HepG2 (cell line): ENCODE results near the gene FBXO33. TPM values are rescaled to one million over a fixed set of nuclear protein-coding genes. Genes with fewer than 3 reads are reported as not detected.
A peak's percentile ranks its signal among the peaks of the same experiment; 100 is the strongest.

Source experiments
- AGO1 ChIP-seq: fragments of 200-400 bp; formaldehyde crosslinking; IDR thresholded peaks from 2 replicates; pipeline ENCODE4 v1.6.1; 2017; ENCODE audit warnings: mild to moderate bottlenecking, low read depth, low read length, moderate library complexity; ENCODE audit not compliant: poor library complexity, severe bottlenecking
- GPBP1L1 ChIP-seq: sonication (generic); formaldehyde crosslinking; IDR thresholded peaks from 2 replicates; pipeline ENCODE4 v1.5.0; 2020; ENCODE audit warnings: mild to moderate bottlenecking, missing genetic modification reagents
- HCFC1 ChIP-seq: fragments of 150-350 bp; IDR thresholded peaks from 2 replicates; pipeline ENCODE4 v1.6.1; 2014; ENCODE audit warnings: low read depth, low read length
- HOXA7 ChIP-seq: sonication (generic); formaldehyde crosslinking; IDR thresholded peaks from 2 replicates; pipeline ENCODE4 v1.8.1; 2022; ENCODE audit warnings: mild to moderate bottlenecking, missing genetic modification reagents, moderate library complexity
- JUNB ChIP-seq: sonication (generic); formaldehyde crosslinking; IDR thresholded peaks from 2 replicates; pipeline ENCODE4 v1.8.0; 2022; ENCODE audit warnings: missing genetic modification reagents, mild to moderate bottlenecking, borderline replicate concordance
- MBNL3 ChIP-seq: fragments of 250-450 bp; sonication (Bioruptor Pico); conservative IDR thresholded peaks from 2 replicates; pipeline ENCODE4 v1.8.0; 2022; ENCODE audit warnings: mild to moderate bottlenecking, inconsistent platforms
- NCOA2 ChIP-seq: sonication (generic); formaldehyde crosslinking; IDR thresholded peaks from 2 replicates; pipeline ENCODE4 v1.8.0; 2022; ENCODE audit warnings: inconsistent platforms
- PAX8 ChIP-seq: sonication (generic); formaldehyde crosslinking; IDR thresholded peaks from 2 replicates; pipeline ENCODE4 v1.8.0; 2022; ENCODE audit warnings: mild to moderate bottlenecking, missing genetic modification reagents, borderline replicate concordance
- POLR2A ChIP-seq, 2 experiments: IDR thresholded peaks; 2 replicates each; pipeline ENCODE4 v1.6.1; 2011; ENCODE audit warnings: low read depth in 2 of 2, low read length in 2 of 2, mild to moderate bottlenecking in 1 of 2, moderate library complexity in 1 of 2; ENCODE audit not compliant: insufficient read depth in 1 of 2
- RARG ChIP-seq: sonication (generic); formaldehyde crosslinking; IDR thresholded peaks from 2 replicates; pipeline ENCODE4 v1.4.0; 2020; ENCODE audit warnings: low read depth, mild to moderate bottlenecking, missing genetic modification reagents
- SP2 ChIP-seq: sonication (generic); formaldehyde crosslinking; IDR thresholded peaks from 2 replicates; pipeline ENCODE4 v1.5.1; 2020; ENCODE audit warnings: mild to moderate bottlenecking, missing genetic modification reagents
- STAT6 ChIP-seq: sonication (generic); formaldehyde crosslinking; IDR thresholded peaks from 2 replicates; pipeline ENCODE4 v1.4.0; 2020; ENCODE audit warnings: missing genetic modification reagents, mild to moderate bottlenecking, borderline replicate concordance
- TFAP4 ChIP-seq: sonication (generic); IDR thresholded peaks from 2 replicates; pipeline ENCODE4 v1.6.1; 2016; ENCODE audit warnings: low read depth, borderline replicate concordance
- YY1 ChIP-seq: IDR thresholded peaks from 2 replicates; pipeline ENCODE4 v1.6.1; 2011; ENCODE audit warnings: low read length, low read depth, moderate library complexity, mild to moderate bottlenecking; ENCODE audit not compliant: insufficient read depth, insufficient replicate concordance
- ZNF235 ChIP-seq: sonication (generic); formaldehyde crosslinking; IDR thresholded peaks from 2 replicates; pipeline ENCODE4 v1.8.1; 2023; ENCODE audit warnings: mild to moderate bottlenecking, missing genetic modification reagents, borderline replicate concordance
- ZNF264 ChIP-seq: sonication (generic); formaldehyde crosslinking; IDR thresholded peaks from 2 replicates; pipeline ENCODE4 v1.4.0; 2020; ENCODE audit warnings: missing genetic modification reagents
- ZNF354B ChIP-seq: sonication (generic); formaldehyde crosslinking; IDR thresholded peaks from 2 replicates; pipeline ENCODE4 v1.8.0; 2022; ENCODE audit warnings: mild to moderate bottlenecking, missing genetic modification reagents
- ZNF546 ChIP-seq: sonication (generic); formaldehyde crosslinking; conservative IDR thresholded peaks from 2 replicates; pipeline ENCODE4 v1.8.1; 2023; ENCODE audit warnings: mild to moderate bottlenecking, missing genetic modification reagents
- ZNF615 ChIP-seq: sonication (generic); formaldehyde crosslinking; IDR thresholded peaks from 2 replicates; pipeline ENCODE4 v1.5.0; 2020; ENCODE audit warnings: mild to moderate bottlenecking, missing genetic modification reagents, borderline replicate concordance
- ZNF619 ChIP-seq: sonication (generic); formaldehyde crosslinking; IDR thresholded peaks from 2 replicates; pipeline ENCODE4 v1.4.0; 2020; ENCODE audit warnings: mild to moderate bottlenecking, missing genetic modification reagents
- ZNF780A ChIP-seq: sonication (generic); formaldehyde crosslinking; IDR thresholded peaks from 2 replicates; pipeline ENCODE4 v1.8.0; 2022; ENCODE audit warnings: mild to moderate bottlenecking, missing genetic modification reagents, moderate library complexity
- polyA plus RNA-seq, 8 experiments: library from polyadenylated mRNA; depleted of rRNA in 3 of 8; stranded (reverse) in 7 of 8; unstranded in 1 of 8; fragments of >200 nt; fragmentation: Illumina TruSeq in 4 of 8; extraction: Trizol in 4 of 8; gene quantifications; 2 replicates each; pipeline versions ENCODE4 v1.2.1 to v1.2.3, GENCODE V29; 2011 to 2016; ENCODE audit warnings: low read depth in 4 of 8, missing spikeins in 1 of 8, mixed read lengths in 1 of 8; ENCODE audit not compliant: insufficient read depth in 1 of 8
- total RNA-seq, 5 experiments: library from RNA; depleted of rRNA; stranded (reverse); fragments of >200 nt; fragmentation: Illumina TruSeq; extraction: Trizol; gene quantifications; 2 replicates each; pipeline ENCODE4 v1.2.3, GENCODE V29; 2016; ENCODE audit warnings: low read depth in 1 of 5
- TF ChIP-seq, protein P1 (sequence below): sonication (generic); formaldehyde crosslinking; IDR thresholded peaks from 2 replicates; pipeline ENCODE4 v1.5.1; 2020; ENCODE audit warnings: mild to moderate bottlenecking, missing genetic modification reagents, borderline replicate concordance
- TF ChIP-seq, protein P2 (sequence below): sonication (generic); formaldehyde crosslinking; IDR thresholded peaks from 2 replicates; pipeline ENCODE4 v1.4.0; 2020; ENCODE audit warnings: mild to moderate bottlenecking, missing genetic modification reagents

Gene FBXO33
- total and polyA plus RNA-seq, 2 of the 13 experiments (the other 11 are each of a cell fraction or from before 2014, with no cell fraction given), result 15.5 to 16.9 TPM

DNA sequence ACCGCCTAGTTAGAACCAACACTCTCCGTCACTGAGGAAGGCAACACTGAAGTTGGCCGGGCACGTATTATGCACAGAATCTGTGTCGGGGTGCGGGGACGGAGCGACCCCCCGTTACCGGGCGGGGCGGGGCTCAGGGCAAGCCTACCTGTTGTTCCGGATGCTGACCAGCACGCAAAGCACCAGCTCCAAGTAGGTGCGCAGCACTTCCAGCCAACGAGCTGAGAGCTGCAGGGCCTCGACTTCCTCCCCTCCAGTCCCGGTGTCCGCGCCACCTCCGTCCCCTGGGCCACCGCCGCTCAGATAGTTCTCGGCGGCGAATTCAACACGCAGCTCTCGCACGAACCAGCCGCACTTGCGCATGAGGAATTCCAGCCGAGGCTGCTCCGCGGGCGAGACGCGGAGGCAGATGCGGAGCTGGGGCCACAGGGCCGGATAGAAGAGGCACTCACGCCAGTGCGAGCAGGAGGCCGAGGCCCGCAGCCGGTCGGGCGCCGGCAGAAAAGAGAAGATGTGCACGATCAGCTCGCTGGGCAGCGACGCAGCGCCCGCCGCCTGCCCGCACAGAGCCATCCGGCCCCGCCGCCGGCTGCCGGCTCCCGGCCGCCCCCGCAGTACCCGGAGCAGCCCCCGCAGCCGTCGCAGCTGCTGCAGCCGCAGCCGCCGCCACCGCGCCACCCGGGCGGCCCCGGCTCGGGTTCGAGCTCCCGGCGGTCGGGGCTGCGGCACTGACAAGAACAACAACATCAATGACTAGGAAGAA is 636 bp downstream of the FBXO33 start (continued):
- TF ChIP-seq TFAP4 (peak; percentile 27; the same call in 1 of the 2 replicates), ZNF546 (CRISPR knock-in tag) (peak; percentile 75; the same call in 1 of the 2 replicates), ZNF264 (CRISPR knock-in tag) (no peak), PAX8 (CRISPR knock-in tag) (no peak), ZNF780A (CRISPR knock-in tag) (no peak; the same call in 1 of the 2 replicates), POLR2A (IDR thresholded peaks at IDR 0.05; ENCODE audit: insufficient read depth in 1 of 2, low read depth in 2 of 2, low read length in 2 of 2) (no peak), NCOA2 (CRISPR knock-in tag) (peak; percentile 39; the same call in 1 of the 2 replicates), JUNB (CRISPR knock-in tag) (no peak), HOXA7 (0 out of 2 replicates have a peak, but pooled peaks have one; percentile 21), STAT6 (CRISPR knock-in tag) (no peak; the same call in none of the 2 replicates), ZNF235 (CRISPR knock-in tag) (no peak), ZNF354B (CRISPR knock-in tag) (no peak; the same call in 1 of the 2 replicates), RARG (no peak; the same call in 1 of the 2 replicates), SP2 (0 out of 2 replicates have a peak, but pooled peaks have one; percentile 8), ZNF619 (peak; percentile 99), MBNL3 (CRISPR knock-in tag) (no peak), YY1 (peak; percentile 31), AGO1 (peak; percentile 71), HCFC1 (no peak), GPBP1L1 (CRISPR knock-in tag) (no peak), ZNF615 (CRISPR knock-in tag) (no peak)
- TF ChIP-seq, protein P1, sequence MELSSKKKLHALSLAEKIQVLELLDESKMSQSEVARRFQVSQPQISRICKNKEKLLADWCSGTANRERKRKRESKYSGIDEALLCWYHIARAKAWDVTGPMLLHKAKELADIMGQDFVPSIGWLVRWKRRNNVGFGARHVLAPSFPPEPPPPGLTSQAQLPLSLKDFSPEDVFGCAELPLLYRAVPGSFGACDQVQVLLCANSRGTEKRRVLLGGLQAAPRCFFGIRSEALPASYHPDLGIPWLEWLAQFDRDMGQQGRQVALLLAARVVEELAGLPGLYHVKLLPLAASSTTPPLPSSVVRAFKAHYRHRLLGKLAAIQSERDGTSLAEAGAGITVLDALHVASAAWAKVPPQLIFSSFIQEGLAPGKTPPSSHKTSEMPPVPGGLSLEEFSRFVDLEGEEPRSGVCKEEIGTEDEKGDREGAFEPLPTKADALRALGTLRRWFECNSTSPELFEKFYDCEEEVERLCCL, result no peak
- TF ChIP-seq, protein P2, sequence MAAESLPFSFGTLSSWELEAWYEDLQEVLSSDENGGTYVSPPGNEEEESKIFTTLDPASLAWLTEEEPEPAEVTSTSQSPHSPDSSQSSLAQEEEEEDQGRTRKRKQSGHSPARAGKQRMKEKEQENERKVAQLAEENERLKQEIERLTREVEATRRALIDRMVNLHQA (CRISPR knock-in tag), result no peak
